Progenitor cell of endocrine pancreas (in vitro differentiated cells): ENCODE measurements around the gene DAP. TPM values are rescaled to one million over a fixed set of nuclear protein-coding genes. Genes with fewer than 3 reads are reported as not detected.
"Not testable (repeated sequence)": the region's sequence is repeated elsewhere in the genome, so short reads cannot be mapped to it uniquely, and the experiment has no call there.

Experiments used
- DNase-seq: peaks from one replicate; pipeline ENCODE4 v3.0.0; 2021; ENCODE audit warnings: low spot score; ENCODE audit not compliant: unreplicated experiment
- H3K27ac Mint-ChIP-seq: 2 replicates; pipeline ENCODE4 v1.8.0; 2021; ENCODE audit warnings: mild to moderate bottlenecking, moderate library complexity, mixed read lengths
- H3K27me3 Mint-ChIP-seq: 2 replicates; pipeline ENCODE4 v1.8.0; 2021; ENCODE audit warnings: mixed read lengths
- H3K36me3 Mint-ChIP-seq: 2 replicates; pipeline ENCODE4 v1.8.0; 2022; ENCODE audit warnings: mixed read lengths; ENCODE audit not compliant: insufficient read depth
- H3K4me1 Mint-ChIP-seq: 2 replicates; pipeline ENCODE4 v1.8.0; 2021; ENCODE audit warnings: low read depth, mixed read lengths
- H3K4me3 Mint-ChIP-seq: 2 replicates; pipeline ENCODE4 v1.8.0; 2021; ENCODE audit warnings: low read depth, mild to moderate bottlenecking, moderate library complexity, mixed read lengths
- H3K9me3 Mint-ChIP-seq: 2 replicates; pipeline ENCODE4 v1.8.0; 2021; ENCODE audit warnings: low read depth, mixed read lengths
- total RNA-seq: library from RNA; stranded (reverse); gene quantifications from 2 replicates; pipeline ENCODE4 v1.2.1, GENCODE V29; 2021
- TF ChIP-seq, protein P1 (sequence below): fragments of 200-600 bp; sonication (generic); IDR thresholded peaks from one replicate; pipeline ENCODE4 v1.5.0; 2021; ENCODE audit warnings: antibody characterized with exemption, mild to moderate bottlenecking; ENCODE audit not compliant: unreplicated experiment

The DAP gene
- total RNA-seq, 1 donor from 2014 or later, result 91.1 TPM

DNA sequence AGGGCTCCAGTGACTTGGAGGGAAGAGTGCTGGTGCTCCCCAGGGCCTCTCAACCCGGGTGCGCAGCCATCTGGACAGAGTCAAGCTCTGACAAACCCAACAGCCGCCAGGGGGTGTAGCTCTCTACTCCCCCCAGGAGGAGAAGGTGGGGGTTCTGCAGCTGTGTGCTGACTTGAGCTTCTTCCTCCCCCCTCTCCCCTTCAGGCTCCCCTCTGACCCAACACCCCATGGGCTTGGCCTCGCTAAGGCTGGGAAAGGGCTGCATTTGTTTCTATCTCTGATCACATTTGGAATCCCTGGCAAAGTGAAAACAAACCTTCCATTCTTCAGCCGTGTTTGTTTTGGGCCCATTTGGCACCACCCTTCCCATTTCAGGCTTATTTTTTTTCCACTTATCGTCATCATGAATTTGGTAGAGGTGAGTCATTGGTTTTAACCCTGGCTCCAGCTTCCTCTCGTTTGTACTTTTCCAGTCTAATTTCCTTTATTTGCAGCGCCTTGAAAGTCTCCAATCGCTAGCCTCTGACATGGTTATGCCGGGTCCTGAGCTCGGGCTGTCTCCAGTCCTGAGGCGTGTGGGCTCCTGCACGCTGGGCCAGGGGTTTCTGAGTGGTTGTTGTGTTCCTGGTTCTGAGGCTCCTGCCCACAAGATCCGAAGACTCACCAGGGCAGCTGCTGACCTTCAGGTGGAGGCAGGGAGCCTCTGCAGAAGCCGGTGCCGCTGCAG, 36.1 kb downstream of the DAP start:
- peaks cover 4% of the 10 kb centered on the region for H3K9me3 Mint-ChIP-seq
- H3K27me3 Mint-ChIP-seq, result no peaks in the 10 kb centered on the region
- peaks cover 12% of the 10 kb centered on the region for H3K4me1 Mint-ChIP-seq
- DNase-seq, result no peak
- peak overlapping the region; percentile 59 for H3K27ac Mint-ChIP-seq
- H3K36me3 Mint-ChIP-seq, result peaks cover 18% of the 10 kb centered on the region
- TF ChIP-seq, protein P1, sequence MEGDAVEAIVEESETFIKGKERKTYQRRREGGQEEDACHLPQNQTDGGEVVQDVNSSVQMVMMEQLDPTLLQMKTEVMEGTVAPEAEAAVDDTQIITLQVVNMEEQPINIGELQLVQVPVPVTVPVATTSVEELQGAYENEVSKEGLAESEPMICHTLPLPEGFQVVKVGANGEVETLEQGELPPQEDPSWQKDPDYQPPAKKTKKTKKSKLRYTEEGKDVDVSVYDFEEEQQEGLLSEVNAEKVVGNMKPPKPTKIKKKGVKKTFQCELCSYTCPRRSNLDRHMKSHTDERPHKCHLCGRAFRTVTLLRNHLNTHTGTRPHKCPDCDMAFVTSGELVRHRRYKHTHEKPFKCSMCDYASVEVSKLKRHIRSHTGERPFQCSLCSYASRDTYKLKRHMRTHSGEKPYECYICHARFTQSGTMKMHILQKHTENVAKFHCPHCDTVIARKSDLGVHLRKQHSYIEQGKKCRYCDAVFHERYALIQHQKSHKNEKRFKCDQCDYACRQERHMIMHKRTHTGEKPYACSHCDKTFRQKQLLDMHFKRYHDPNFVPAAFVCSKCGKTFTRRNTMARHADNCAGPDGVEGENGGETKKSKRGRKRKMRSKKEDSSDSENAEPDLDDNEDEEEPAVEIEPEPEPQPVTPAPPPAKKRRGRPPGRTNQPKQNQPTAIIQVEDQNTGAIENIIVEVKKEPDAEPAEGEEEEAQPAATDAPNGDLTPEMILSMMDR, result no peak
- H3K4me3 Mint-ChIP-seq, result no peak overlapping the region

DNA sequence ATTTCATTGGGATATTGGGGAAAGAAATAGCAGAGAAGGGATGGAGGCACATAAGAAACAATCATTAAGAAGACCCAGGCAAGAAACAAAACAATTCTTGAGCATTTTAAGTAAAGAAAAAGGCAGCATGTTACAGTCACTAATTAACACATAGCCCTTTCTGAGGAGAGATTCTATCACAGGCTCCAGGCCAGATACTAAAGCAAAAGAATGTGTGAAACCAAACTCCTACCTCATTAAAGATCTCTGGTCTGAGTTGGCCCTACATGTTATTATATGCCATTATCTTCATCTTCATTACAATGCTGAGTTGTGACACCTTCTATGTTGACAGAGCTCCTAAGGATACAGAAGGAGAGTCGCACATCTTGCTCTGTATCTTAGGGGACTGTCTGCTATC, 37.5 kb downstream of the DAP start:
- Mint-ChIP-seq H3K4me3 (no peak overlapping the region), H3K36me3 (peaks cover 18% of the 10 kb centered on the region)

DNA sequence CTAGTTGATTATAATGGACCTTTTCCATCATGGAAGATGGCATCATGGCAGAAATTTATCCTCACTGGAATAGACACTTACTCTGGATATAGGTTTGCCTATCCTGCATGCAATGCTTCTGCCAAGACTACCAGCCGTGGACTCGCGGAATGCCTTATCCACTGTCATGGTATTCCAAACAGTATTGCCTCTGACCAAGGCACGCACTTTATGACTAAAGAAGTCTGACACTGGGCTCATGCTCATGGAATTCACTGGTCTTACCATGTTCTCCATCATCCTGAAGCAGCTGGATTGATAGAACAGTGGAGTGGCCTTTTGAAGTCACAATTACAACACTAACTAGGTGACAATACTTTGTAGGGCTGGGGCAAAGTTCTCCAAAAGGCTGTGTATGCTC, 40.3 kb downstream of the DAP start:
- not testable (repeated sequence) for DNase-seq, H3K27ac Mint-ChIP-seq, H3K9me3 Mint-ChIP-seq, H3K4me3 Mint-ChIP-seq, H3K4me1 Mint-ChIP-seq, H3K27me3 Mint-ChIP-seq
- peaks cover 26% of the 10 kb centered on the region for H3K36me3 Mint-ChIP-seq

More for the DNA sequence above, 37.5 kb downstream of the DAP start:
- peaks cover 4% of the 10 kb centered on the region for H3K9me3 Mint-ChIP-seq
- H3K27ac Mint-ChIP-seq, result no peak overlapping the region
- DNase-seq, result no peak
- TF ChIP-seq, protein P1, result no peak
- H3K4me1 Mint-ChIP-seq, result peaks cover 9% of the 10 kb centered on the region
- H3K27me3 Mint-ChIP-seq, result no peaks in the 10 kb centered on the region

DNA sequence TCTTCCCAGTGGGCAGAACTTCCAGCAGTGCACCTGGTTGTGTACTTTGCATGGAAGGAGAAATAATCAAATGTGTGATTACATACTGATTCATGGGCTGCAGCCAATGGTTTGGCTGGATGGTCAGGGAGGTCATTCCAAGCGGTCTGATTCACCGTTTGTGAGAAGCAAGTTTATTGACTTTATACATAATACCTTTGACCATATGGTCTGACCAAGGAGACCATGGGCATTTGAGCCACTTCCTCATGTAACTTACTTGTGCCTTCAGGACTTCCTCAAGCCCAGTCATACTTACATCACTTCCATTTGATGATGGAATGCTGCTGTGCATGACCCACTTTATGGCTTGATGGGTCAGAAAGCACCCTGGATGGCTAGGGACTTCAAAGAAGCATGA, 41.1 kb downstream of the DAP start:
- no peak overlapping the region for H3K4me3 Mint-ChIP-seq
- DNase-seq, result no peak
- peaks cover 27% of the 10 kb centered on the region for H3K36me3 Mint-ChIP-seq
- peaks cover 2% of the 10 kb centered on the region for H3K4me1 Mint-ChIP-seq
- no peak overlapping the region for H3K27ac Mint-ChIP-seq
- TF ChIP-seq, protein P1, result no peak
- peaks cover 4% of the 10 kb centered on the region for H3K9me3 Mint-ChIP-seq
- no peaks in the 10 kb centered on the region for H3K27me3 Mint-ChIP-seq

DNA sequence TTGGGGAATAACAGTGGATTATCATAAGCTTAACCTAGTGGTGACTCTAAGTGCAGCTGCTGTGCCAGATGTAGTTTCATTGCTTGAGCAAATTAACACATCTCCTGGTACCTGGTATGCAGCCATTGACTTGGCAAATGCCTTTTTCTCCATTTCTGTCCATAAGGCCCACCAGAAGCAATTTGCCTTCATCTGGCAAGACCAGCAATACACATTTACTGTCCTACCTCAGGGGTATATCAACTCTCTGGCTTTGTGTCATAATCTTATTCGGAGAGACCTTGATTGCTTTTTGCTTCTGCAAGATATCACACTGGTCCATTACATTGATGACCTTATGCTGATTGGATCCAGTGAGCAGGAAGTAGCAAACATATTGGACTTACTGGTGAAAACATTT, 42.4 kb downstream of the DAP start:
- H3K4me1 Mint-ChIP-seq, DNase-seq, H3K27ac Mint-ChIP-seq, H3K27me3 Mint-ChIP-seq, H3K9me3 Mint-ChIP-seq, H3K4me3 Mint-ChIP-seq: not testable (repeated sequence)
- peaks cover 31% of the 10 kb centered on the region for H3K36me3 Mint-ChIP-seq

DNA sequence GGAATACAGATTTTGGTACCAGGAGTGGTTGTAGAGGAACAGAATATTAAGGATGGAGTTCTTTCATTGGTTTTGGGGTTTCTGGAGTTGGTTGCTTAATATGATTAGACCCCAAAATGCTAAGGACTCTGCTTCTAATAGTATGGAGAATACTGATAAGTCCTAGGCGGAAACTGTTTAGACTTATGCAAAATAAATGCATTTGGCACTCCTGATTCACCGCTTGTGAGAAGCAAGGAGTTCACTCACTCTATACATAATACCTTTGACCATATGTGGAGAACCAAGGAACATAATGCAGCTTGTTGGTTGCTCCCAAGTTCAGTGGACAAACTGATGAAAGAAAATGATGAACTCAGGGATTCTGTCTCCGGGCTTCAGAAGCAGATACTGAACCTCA, 44.2 kb downstream of the DAP start:
- H3K36me3 Mint-ChIP-seq, result peaks cover 36% of the 10 kb centered on the region
- H3K4me1 Mint-ChIP-seq, H3K27ac Mint-ChIP-seq, H3K4me3 Mint-ChIP-seq, H3K27me3 Mint-ChIP-seq, DNase-seq, H3K9me3 Mint-ChIP-seq: not testable (repeated sequence)
